ENCODE data around the gene PTGER2. TPM values are rescaled to one million over a fixed set of nuclear protein-coding genes. Genes with fewer than 3 reads are reported as not detected.

PTGER2 gene
- total RNA-seq, 1 experiment from 2014 or later = not detected

Other genes with a start within 250 kb of the PTGER2 start
- not detected in 2 replicates for gene NID2, start 245.3 kb upstream of the PTGER2 start, total RNA-seq (2014; rRNA removed; shearing (Covaris generic); ENCODE audit: low replicate concordance)
- not detected in 2 replicates for gene PTGDR, start 46.6 kb upstream of the PTGER2 start, total RNA-seq (2014; rRNA removed; shearing (Covaris generic); ENCODE audit: low replicate concordance)
- gene TXNDC16, start 238.2 kb downstream of the PTGER2 start, total RNA-seq (2014; rRNA removed; shearing (Covaris generic); ENCODE audit: low replicate concordance) = 7.6 and 20.6 TPM in 2 replicates
- gene GPR137C, start 238.5 kb downstream of the PTGER2 start, total RNA-seq (2014; rRNA removed; shearing (Covaris generic); ENCODE audit: low replicate concordance) = 0.22 and 0.26 TPM in 2 replicates

Measured in Karpas-422 (cell line).